RPMI8226 (cell line): ENCODE data around the gene WNK2.
A peak's percentile ranks its signal among the peaks of the same experiment; 100 is the strongest.

Experiments used
- DNase-seq: peaks from one replicate; pipeline ENCODE4 v3.0.0-alpha.2; 2015

The WNK2 gene

GRCh38 chr9:93297659-93298497 is 113.9 kb downstream of the WNK2 start:
- DNase-seq = peak; percentile 46

- no peak for DNase-seq
These were observed 114.8 kb downstream of the WNK2 start for GRCh38 chr9:93298498-93299417.

- no peak for DNase-seq
These were observed 115.7 kb downstream of the WNK2 start for GRCh38 chr9:93299418-93300174.

GRCh38 chr9:93300175-93300572 is 116.2 kb downstream of the WNK2 start:
- no peak for DNase-seq

- DNase-seq = no peak
These were observed 116.7 kb downstream of the WNK2 start for GRCh38 chr9:93300585-93301081.

- DNase-seq = no peak
These were observed 117.4 kb downstream of the WNK2 start for GRCh38 chr9:93301291-93301811.

- no peak for DNase-seq
These were observed 118.1 kb downstream of the WNK2 start for GRCh38 chr9:93301911-93302541.

GRCh38 chr9:93302586-93303257 is 118.8 kb downstream of the WNK2 start:
- DNase-seq = peak; percentile 77

GRCh38 chr9:93303258-93303771 is 119.4 kb downstream of the WNK2 start:
- no peak for DNase-seq

- no peak for DNase-seq
These were observed 120.1 kb downstream of the WNK2 start for GRCh38 chr9:93303806-93304573.

- DNase-seq = no peak
These were observed 120.9 kb downstream of the WNK2 start for GRCh38 chr9:93304574-93305496.

GRCh38 chr9:93305497-93306020 is 121.6 kb downstream of the WNK2 start:
- DNase-seq = no peak

GRCh38 chr9:93306081-93306480 is 122.1 kb downstream of the WNK2 start:
- DNase-seq = no peak

- no peak for DNase-seq
These were observed 122.7 kb downstream of the WNK2 start for GRCh38 chr9:93306579-93307091.

- DNase-seq = no peak
These were observed 123.7 kb downstream of the WNK2 start for GRCh38 chr9:93307468-93308157.

GRCh38 chr9:93308158-93308602 is 124.2 kb downstream of the WNK2 start:
- DNase-seq = no peak

- DNase-seq = no peak
These were observed 124.7 kb downstream of the WNK2 start for GRCh38 chr9:93308676-93309075.

GRCh38 chr9:93309889-93310425 is 126.0 kb downstream of the WNK2 start:
- no peak for DNase-seq
